Transverse colon (tissue), 4 donors: ENCODE measurements around the gene MSI2. TPM values are rescaled to one million over a fixed set of nuclear protein-coding genes. Genes with fewer than 3 reads are reported as not detected.

ENCODE experiments used
- DNase-seq: peaks from one replicate; pipeline ENCODE4 v3.0.0-alpha.2; 2019
- H3K27ac ChIP-seq, 4 donors: fragments of 200-600 bp; sonication (generic); 2 replicates each; pipeline ENCODE4 v1.5.1; 2016 to 2018; ENCODE audit warnings: inconsistent platforms in 4 of 4
- H3K27me3 ChIP-seq: fragments of 200-600 bp; sonication (generic); 2 replicates; pipeline ENCODE4 v1.5.1; 2017; ENCODE audit warnings: inconsistent platforms
- H3K36me3 ChIP-seq, 4 donors: fragments of 200-600 bp; sonication (generic); 2 replicates each; pipeline ENCODE4 v1.5.1; 2017 to 2019; ENCODE audit warnings: inconsistent platforms in 4 of 4
- H3K4me1 ChIP-seq, 4 donors: fragments of 200-600 bp; sonication (generic); 2 replicates each; pipeline ENCODE4 v1.5.1; 2017 to 2020; ENCODE audit warnings: inconsistent platforms in 4 of 4
- H3K4me3 ChIP-seq, 4 donors: fragments of 200-600 bp; sonication (generic); 1 replicate in 1 of 4; 2 replicates in 3 of 4; pipeline versions ENCODE4 v1.5.1 to v1.6.1; 2017 to 2019; ENCODE audit warnings: inconsistent platforms in 4 of 4
- H3K9me3 ChIP-seq, 2 donors: fragments of 200-600 bp; sonication (generic); 2 replicates each; pipeline ENCODE4 v1.5.1; 2017 to 2019; ENCODE audit warnings: inconsistent platforms in 2 of 2
- CTCF ChIP-seq, 5 experiments: fragments of 200-600 bp in 3 of 5; fragments of 450-650 bp in 2 of 5; sonication (generic) in 3 of 5; IDR thresholded peaks; 1 replicate in 2 of 5; 2 replicates in 3 of 5; pipeline ENCODE4 v1.5.1; 2016 to 2017; ENCODE audit warnings: antibody characterized with exemption in 5 of 5, inconsistent platforms in 3 of 5, mild to moderate bottlenecking in 2 of 5, moderate library complexity in 1 of 5
- EP300 ChIP-seq: sonication (generic); formaldehyde crosslinking; IDR thresholded peaks from one replicate; pipeline ENCODE4 v1.6.1; 2017; ENCODE audit warnings: antibody characterized with exemption, low read depth
- POLR2A ChIP-seq: fragments of 450-650 bp; IDR thresholded peaks from one replicate; pipeline ENCODE4 v1.6.1; 2016; ENCODE audit warnings: antibody characterized with exemption, mild to moderate bottlenecking, moderate library complexity
- POLR2AphosphoS5 ChIP-seq, 3 donors: sonication (generic); formaldehyde crosslinking; IDR thresholded peaks; one replicate each; pipeline ENCODE4 v1.6.1; 2016; ENCODE audit warnings: antibody characterized with exemption in 3 of 3
- WGBS, 2 donors: methylation state at CpG; one replicate each; pipeline ENCODE4 v1.1.5; 2018; ENCODE audit warnings: low coverage in 1 of 2; 5-methylcytosine and 5-hydroxymethylcytosine counted together
- in situ Hi-C, 4 donors: fragments of 200-750 bp; cut with MboI; loops; one replicate each; pipeline versions ENCODE4 v1.15.0 to v1.15.1; 2017; ENCODE audit warnings: low sequenced_read_pairs in 3 of 4, low pct_ligation_motif_present in 1 of 4, low pct_unique_long_range_greater_than_20kb in 1 of 4
- intact Hi-C: fragments of 100-400 bp; cut with DNase I; formaldehyde crosslinking; loops from one replicate; pipeline ENCODE4 v1.15.1; 2023; ENCODE audit warnings: low total_unique reads
- total RNA-seq, 4 donors: library from RNA; depleted of rRNA; stranded (reverse); fragments of >200 nt; gene quantifications; one replicate each; pipeline ENCODE4 v1.1.0, GENCODE V29; 2016

The MSI2 gene
- total RNA-seq, 4 donors from 2014 or later, result 20.6 to 36.0 (median 29.3) TPM

- intact Hi-C loops, result no loop called here
- in situ Hi-C loops, result loop anchor here in 2 of 4 donors (10.0 to 25.0 kb wide), 3 partner anchors 438 to 508 kb away; partner anchors contain the start of gene CCDC182 (in 2 of the 2)
- Histone ChIP-seq H3K27ac (no peak overlapping the region), H3K4me1 (no peaks in the 10 kb centered on the region), H3K4me3 (no peak overlapping the region), H3K36me3 (no peaks in the 10 kb centered on the region), H3K9me3 (no peaks in the 10 kb centered on the region), H3K27me3 (no peaks in the 10 kb centered on the region)
- 88 to 100% methylated on average over 1 to 5 of the region's 5 CpGs for WGBS, 2 donors
- no peak for DNase-seq
- TF ChIP-seq EP300 (no peak), CTCF (IDR thresholded peaks at IDR 0.05) (no peak), POLR2A (no peak), POLR2AphosphoS5 (IDR thresholded peaks at IDR 0.05) (no peak)
Measured at GRCh38 chr17:57236686-57237299, 19.5 kb upstream of the MSI2 start.

GRCh38 chr17:57240648-57241047 is 15.7 kb upstream of the MSI2 start:
- Histone ChIP-seq H3K36me3 (no peaks in the 10 kb centered on the region), H3K27ac (no peak overlapping the region), H3K4me1 (no peaks in the 10 kb centered on the region), H3K9me3 (no peaks in the 10 kb centered on the region), H3K27me3 (no peaks in the 10 kb centered on the region), H3K4me3 (no peak overlapping the region)
- no peak for DNase-seq
- intact Hi-C loops (loop anchor here (5.0 kb wide), 2 partner anchors 432 to 507 kb away; partner anchors contain the start of gene CCDC182), in situ Hi-C loops (loop anchor here (10.0 to 25.0 kb wide), 4 partner anchors 424 to 504 kb away; partner anchors contain the start of gene CCDC182 (in 2 of the 4))
- WGBS, 2 donors, result 75 to 84% methylated on average over 2 to 3 of the region's 3 CpGs
- TF ChIP-seq CTCF (IDR thresholded peaks at IDR 0.05) (no peak), POLR2AphosphoS5 (IDR thresholded peaks at IDR 0.05) (no peak), POLR2A (no peak), EP300 (no peak)

- WGBS, 2 donors, result 63 to 77% methylated on average over 4 to 7 of the region's 7 CpGs
- intact Hi-C loops (loop anchor here (5.0 kb wide), 2 partner anchors 430 to 505 kb away; partner anchors contain the start of gene CCDC182), in situ Hi-C loops (loop anchor here (10.0 to 25.0 kb wide), 4 partner anchors 423 to 503 kb away; partner anchors contain the start of gene CCDC182 (in 2 of the 4))
- H3K4me1 ChIP-seq, result no peaks in the 10 kb centered on the region
- no peak for DNase-seq
- TF ChIP-seq CTCF (IDR thresholded peaks at IDR 0.05) (no peak), EP300 (no peak), POLR2AphosphoS5 (IDR thresholded peaks at IDR 0.05) (no peak), POLR2A (no peak)
- H3K36me3 ChIP-seq, result no peaks in the 10 kb centered on the region
- H3K27ac ChIP-seq, result no peak overlapping the region
- no peak overlapping the region for H3K4me3 ChIP-seq
- H3K9me3 ChIP-seq, result no peaks in the 10 kb centered on the region
- H3K27me3 ChIP-seq, result no peaks in the 10 kb centered on the region
Measured at GRCh38 chr17:57242148-57242547, 14.2 kb upstream of the MSI2 start.

- TF ChIP-seq CTCF (IDR thresholded peaks at IDR 0.05) (peak; percentile 98 to 99 (median 98)), POLR2AphosphoS5 (IDR thresholded peaks at IDR 0.05) (no peak)
- 18% methylated on average over 13 of the region's 13 CpGs; no CpG with 5 or more reads in 1 of the 2 donors for WGBS, 2 donors
- Histone ChIP-seq H3K27me3 (no peaks in the 10 kb centered on the region), H3K36me3 (no peaks in the 10 kb centered on the region), H3K4me3 (no peak overlapping the region), H3K9me3 (no peaks in the 10 kb centered on the region), H3K4me1 (no peaks in the 10 kb centered on the region), H3K27ac (no peak overlapping the region)
- intact Hi-C loops (loop anchor here (5.0 kb wide), 2 partner anchors 429 to 504 kb away; partner anchors contain the start of gene CCDC182), in situ Hi-C loops (loop anchor here (10.0 to 25.0 kb wide), 4 partner anchors 422 to 502 kb away; partner anchors contain the start of gene CCDC182 (in 2 of the 4))
- peak; percentile 79 for DNase-seq
Measured at GRCh38 chr17:57243171-57243622, 13.1 kb upstream of the MSI2 start.
